ENCODE results near the gene ANO4.

- no peak for TF ChIP-seq SPI1 (IDR thresholded peaks at IDR 0.05; ENCODE audit: borderline replicate concordance, low read depth)
- TF ChIP-seq, protein P1, sequence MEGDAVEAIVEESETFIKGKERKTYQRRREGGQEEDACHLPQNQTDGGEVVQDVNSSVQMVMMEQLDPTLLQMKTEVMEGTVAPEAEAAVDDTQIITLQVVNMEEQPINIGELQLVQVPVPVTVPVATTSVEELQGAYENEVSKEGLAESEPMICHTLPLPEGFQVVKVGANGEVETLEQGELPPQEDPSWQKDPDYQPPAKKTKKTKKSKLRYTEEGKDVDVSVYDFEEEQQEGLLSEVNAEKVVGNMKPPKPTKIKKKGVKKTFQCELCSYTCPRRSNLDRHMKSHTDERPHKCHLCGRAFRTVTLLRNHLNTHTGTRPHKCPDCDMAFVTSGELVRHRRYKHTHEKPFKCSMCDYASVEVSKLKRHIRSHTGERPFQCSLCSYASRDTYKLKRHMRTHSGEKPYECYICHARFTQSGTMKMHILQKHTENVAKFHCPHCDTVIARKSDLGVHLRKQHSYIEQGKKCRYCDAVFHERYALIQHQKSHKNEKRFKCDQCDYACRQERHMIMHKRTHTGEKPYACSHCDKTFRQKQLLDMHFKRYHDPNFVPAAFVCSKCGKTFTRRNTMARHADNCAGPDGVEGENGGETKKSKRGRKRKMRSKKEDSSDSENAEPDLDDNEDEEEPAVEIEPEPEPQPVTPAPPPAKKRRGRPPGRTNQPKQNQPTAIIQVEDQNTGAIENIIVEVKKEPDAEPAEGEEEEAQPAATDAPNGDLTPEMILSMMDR (IDR thresholded peaks at IDR 0.05; ENCODE audit: insufficient read depth, low read length), result no peak
- TF ChIP-seq POLR2AphosphoS5 (IDR thresholded peaks at IDR 0.05; ENCODE audit: low read depth), result no peak
- no peak for TF ChIP-seq GABPA (IDR thresholded peaks at IDR 0.05; ENCODE audit: low read depth)
Observed at GRCh38 chr12:101013993-101014392, 219.4 kb downstream of the ANO4 start.

Measured in HL-60 (cell line).